HG02943 (cell line): Measurements from ENCODE around the gene HOXA1.

Source experiments
- ATAC-seq: cut with Tn5 transposase; IDR thresholded peaks from one replicate; pipeline ENCODE4 v1.9.1; 2021; ENCODE audit warnings: mild to moderate bottlenecking, low read depth, moderate library complexity; ENCODE audit not compliant: unreplicated experiment

The HOXA1 gene

DNA sequence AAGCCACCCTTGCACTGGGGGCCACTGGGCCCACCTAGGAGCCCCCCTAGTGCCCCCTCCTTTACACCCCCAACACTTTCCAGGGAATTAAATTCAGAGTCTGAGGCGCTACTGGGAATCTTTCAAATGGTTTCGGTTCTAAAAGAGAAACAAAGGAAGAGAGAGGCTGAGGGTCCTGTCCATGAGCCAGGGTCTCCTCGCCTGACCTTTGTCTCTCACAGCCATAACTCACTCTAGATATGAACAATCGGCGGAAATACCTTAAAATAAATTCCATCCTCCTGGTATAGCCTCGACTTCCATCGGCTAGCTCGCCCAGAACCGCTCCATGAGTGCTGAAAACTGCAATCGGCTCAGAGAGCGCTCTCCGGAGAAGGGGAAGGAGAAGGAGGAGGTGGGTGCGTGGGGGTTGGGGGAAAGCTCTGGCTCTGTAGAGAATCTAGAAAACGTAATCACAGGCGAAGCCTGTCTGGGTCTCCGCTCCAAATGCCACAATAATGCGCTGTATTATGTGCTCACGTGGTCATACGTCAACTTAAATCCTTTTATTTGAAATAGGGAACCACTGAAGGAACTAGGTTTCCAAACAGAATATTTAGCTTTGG is 22.2 kb upstream of the HOXA1 start:
- no peak for ATAC-seq

DNA sequence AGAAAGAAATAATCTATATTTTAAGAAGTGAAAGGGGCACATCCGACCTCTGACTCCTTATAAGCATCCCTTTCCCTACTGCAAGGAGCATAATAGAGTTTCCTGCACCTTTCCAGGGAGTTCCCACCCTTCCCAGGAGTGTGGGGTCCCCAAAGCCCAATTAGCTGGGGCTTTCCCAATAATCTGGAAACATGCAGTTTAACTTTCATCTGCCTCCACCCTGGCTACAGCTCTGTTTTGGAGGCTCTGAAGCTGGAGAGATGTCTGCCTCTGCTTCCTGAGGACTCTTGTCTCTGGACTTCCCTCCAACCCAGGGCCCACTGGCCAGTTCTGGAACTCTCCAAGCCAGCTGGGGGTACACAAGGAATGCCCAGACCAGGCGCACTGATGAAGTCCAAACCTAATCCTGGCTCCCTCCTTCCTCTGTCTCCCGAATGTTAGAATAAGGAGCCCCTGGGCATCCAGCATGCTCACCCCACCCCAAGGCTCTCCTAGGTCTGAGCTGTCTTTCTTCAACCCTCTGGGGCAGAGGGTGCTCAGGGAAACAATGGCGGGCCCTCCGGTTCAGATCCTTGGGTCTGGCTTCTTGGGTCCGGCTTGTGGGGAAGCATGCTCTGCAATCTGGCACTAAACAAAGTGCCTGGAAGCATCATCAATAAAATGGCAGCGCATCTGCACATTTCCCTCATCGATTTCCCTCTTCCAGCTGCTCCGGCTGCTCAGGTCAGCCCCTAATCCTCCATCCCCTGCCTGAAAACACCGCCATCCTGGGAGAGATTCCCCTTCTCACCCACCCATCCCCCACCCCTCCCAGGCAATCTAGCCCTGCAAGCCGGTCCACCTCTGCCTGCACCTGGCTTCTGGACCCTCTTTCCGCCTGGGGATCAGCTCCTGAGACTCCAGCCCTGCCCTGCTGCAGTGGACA is 21.4 kb upstream of the HOXA1 start:
- no peak for ATAC-seq

GRCh38 chr7:27116031-27116961 is 20.5 kb upstream of the HOXA1 start:
- ATAC-seq, result no peak

DNA sequence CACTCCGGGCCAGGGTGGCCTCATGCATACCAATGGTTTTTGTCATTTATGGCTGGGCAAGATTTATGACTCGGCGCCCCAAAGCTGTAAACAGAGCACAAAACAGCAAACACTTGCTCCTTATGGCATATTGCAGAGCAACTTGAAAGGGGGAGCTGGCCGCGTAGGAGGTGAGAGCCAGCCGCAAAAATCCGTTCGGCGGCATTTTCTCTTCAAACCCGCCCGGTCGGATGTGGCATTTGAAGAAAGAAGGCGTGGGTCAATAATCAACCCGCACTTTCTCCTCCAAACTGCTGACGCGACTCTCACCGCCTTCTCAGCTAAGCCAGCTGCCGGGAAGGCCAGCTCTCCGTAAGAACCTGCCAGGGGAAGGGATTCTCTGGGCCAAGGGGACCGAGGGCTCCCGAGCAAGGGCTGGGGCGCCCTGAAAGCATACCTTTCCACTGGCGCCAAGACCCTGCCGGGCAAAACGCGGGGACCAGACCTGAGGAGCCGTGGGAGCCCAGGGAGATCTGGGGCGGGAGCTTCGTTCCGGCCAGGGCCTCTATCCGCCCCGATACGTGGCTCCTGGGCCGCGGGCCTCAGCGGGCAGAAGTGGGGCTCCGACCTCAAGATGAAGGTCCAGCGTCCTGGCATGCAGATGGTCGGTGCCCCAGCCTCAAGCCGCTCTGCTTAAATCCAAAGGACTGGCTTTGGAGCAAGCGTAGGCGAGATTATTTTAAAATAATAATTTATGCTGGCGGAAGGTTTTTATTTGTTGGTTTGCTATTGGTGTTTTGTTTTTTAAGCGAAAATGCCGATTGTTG is 19.6 kb upstream of the HOXA1 start:
- no peak for ATAC-seq

DNA sequence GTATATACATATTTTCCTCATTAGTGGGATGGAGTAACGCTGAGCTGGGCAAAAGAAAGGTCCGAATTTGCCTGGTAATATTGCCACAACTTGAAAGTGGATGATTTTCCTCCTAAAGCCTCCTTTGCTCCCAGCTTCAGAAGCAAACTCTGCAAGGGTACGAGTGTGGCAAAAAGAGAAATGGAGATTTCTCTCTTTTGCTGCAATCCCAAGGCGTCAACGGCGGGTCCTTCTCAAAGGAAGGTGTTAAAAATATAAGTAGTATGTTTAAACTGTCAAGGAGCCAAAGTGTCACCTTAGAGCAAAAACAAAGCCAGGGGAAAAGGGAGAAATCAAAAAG is 19.1 kb upstream of the HOXA1 start:
- no peak for ATAC-seq

- ATAC-seq, result no peak
Measured at GRCh38 chr7:27113991-27114769, 18.4 kb upstream of the HOXA1 start.

DNA sequence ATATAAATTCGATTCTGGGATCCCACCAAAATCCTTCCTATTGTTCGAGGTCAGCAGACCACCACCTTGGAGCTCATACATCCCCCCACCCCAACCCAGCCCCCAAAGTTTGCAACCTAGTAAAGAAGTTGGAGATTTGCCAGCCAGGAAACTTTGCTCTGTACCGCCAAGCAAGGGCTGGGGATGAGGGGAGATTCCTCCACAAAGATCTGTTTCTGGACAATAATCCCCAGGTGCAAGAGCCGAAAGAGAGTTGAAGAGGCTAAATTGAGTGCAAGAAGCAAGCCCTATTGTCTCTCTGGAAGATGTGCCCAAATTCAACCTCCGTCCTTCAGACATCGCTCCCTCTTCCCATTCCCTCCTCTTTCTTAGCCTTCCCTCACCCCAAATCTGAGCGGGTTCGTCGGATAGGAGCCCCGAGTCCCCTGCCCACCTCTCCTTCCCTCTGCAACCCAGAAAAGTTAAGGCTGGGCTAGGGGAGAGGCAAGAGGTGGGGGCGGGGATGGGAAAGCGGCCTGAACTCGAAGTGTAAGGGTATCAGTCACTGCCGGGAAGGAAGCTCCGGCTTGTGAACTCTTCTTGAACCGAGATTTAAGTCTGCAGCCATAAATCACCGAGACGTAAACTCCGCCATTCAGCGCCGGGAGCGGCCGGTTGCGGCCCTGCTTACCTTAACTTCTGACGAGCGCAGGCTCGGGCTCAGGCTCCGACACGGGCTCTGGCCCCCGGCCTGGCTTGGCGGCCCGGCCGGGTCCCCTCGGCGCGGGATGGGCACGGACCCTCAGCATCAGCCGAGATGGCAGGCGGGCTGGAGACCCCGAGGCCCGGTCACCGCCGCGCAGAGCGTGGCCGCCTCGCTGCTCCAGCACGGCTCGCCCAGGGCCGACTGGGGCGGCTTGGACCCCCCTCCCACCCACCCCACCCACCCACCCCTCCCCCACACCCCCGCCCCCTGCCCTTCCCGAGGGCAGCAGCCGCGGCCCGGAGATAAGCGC is 17.5 kb upstream of the HOXA1 start:
- ATAC-seq, result no peak

GRCh38 chr7:27112361-27112760 is 16.6 kb upstream of the HOXA1 start:
- ATAC-seq, result no peak

DNA sequence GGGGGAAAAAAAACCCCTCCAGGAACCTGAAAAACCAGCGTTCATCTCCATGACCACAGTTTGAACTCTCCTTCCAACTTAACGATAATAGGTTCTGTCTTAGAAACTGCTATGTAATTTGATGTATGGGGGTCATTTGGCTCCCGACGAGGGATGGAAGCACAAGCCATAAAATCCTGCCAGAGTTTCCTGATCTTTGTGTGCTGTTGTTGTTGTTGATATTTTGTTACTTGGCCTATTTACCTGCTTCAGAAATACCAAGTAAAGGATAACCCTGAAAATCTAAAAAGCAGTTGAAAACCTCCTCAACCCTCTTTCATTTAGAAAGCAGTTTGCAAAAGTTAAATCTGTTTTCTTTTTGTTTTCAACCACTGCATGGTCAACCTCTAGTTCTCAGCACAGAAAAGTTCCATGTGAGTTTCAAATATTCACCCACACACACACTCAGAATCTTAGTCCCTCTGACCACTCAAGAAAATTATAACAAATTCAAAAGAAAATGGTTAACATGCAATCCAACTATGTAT is 16.0 kb upstream of the HOXA1 start:
- no peak for ATAC-seq

DNA sequence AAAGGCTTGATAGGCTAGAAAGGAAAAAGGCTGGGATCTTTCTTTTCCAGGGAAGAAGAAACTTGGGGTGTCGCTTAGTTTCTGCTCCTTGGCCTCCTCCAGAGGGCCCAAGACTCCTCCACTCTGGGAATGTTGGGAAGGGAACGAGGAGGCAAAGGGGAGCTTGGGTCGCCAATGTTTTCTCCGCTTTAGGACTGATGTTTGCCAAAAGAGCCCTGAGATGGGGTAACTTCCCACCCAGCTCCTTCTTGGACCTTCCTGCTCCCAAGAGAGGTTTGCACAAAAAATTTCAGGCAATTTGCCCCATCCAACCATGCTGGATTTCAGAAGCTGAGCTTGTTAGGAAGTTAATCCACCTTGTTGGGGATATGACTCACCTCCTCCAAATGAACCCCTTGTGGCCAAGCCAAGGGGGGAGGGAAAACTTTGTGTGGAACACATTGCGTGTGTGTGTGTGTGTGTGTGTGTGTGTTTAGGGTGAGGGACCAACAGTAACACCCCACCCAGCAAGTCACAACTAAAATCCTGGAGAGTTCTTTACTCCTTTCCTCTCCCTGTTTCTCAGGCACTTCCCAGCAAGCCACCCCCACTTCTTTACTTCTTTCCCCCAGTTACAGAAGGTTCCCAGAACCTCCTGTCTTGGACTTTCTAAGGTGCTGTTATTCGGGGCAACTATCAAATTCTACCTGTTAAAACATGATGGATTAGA is 15.4 kb upstream of the HOXA1 start:
- ATAC-seq, result no peak

- ATAC-seq, result no peak
Measured at GRCh38 chr7:27110186-27111031, 14.6 kb upstream of the HOXA1 start.

DNA sequence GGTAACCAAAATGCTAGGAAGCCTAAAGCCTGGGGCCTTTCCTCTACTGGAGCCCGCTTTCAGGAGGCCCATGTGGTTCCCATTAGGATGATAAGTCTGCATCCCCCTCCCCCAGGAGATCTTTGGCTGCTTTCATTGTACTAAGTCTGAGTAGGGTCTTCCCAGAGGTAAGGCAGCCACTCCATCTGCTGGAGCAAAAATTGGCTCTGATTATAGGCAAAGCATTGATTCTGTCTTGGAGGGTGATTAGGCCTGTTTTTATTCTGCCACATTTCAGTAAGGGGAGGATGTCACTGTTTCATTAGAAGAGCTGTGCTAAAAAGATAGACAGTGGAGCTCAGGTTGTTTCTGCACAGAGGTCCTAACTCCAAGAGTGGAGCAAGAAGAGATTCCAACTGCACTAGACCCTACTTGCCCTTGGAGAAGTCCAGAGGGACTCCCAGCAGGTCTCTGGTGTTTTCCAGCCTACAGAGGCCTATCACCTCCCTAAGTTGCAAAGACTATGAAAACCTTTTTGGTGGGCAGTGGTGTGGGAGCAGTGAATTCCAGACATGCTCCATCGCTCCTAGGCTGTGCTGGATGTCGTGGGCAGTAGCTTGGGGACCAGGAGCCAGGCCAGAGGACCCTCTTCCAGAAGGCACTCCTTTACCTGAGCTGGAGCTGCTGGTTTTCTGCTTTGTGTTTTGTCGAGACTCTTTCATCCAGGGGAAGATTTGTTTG is 13.8 kb upstream of the HOXA1 start:
- ATAC-seq, result no peak

GRCh38 chr7:27108390-27109127 is 12.8 kb upstream of the HOXA1 start:
- ATAC-seq, result no peak

- no peak for ATAC-seq
Measured at GRCh38 chr7:27107391-27108381, 11.9 kb upstream of the HOXA1 start.
